ENCODE results near the gene GFOD1. TPM values are rescaled to one million over a fixed set of nuclear protein-coding genes. Genes with fewer than 3 reads are reported as not detected.

GFOD1 gene
- total and polyA plus RNA-seq, 2 of the 4 experiments (the other 2 are of a cell fraction), result 1.8 to 3.4 TPM

- TF ChIP-seq CHD1 (IDR thresholded peaks at IDR 0.05; ENCODE audit: low read depth, low read length), result no peak
- 0 out of 2 replicates have a peak, but pooled peaks have one; percentile 13 for TF ChIP-seq FOS (IDR thresholded peaks at IDR 0.05; ENCODE audit: low read depth, low read length)
- 0 out of 2 replicates have a peak, but pooled peaks have one; percentile 10 for TF ChIP-seq NFE2L2 (IDR thresholded peaks at IDR 0.05; ENCODE audit: low read depth, low read length)
- TF ChIP-seq CEBPB (IDR thresholded peaks at IDR 0.05; ENCODE audit: low read depth, low read length), result peak; percentile 34; the same call in 1 of the 2 replicates
- TF ChIP-seq MAFK (IDR thresholded peaks at IDR 0.05; ENCODE audit: low read depth, low read length), result peak; percentile 35; the same call in 1 of the 2 replicates
- no peak for TF ChIP-seq SMC3 (IDR thresholded peaks at IDR 0.05; ENCODE audit: low read depth, low read length)
- peaks cover 13% of the 10 kb centered on the region for H3K9me1 ChIP-seq (ENCODE audit: insufficient read depth, low read length)
- no peaks in the 10 kb centered on the region for H3K27me3 ChIP-seq (ENCODE audit: control insufficient read depth, insufficient read depth, low read length)
- DNase-seq (peak; percentile 92), ATAC-seq (ENCODE audit: low read depth) (peak; percentile 95)
- no peak overlapping the region for H3K4me2 ChIP-seq (ENCODE audit: low read depth, low read length)
- in situ Hi-C loops (cut with MboI; ENCODE audit: low sequenced_read_pairs), result no loop called here
- H3K36me3 ChIP-seq (ENCODE audit: control insufficient read depth, insufficient read depth, low read length), result peaks cover 1% of the 10 kb centered on the region; the same call in 1 of the 2 replicates
- no peak overlapping the region for H3K4me3 ChIP-seq (ENCODE audit: insufficient read depth, low read depth, low read length)
- dilution Hi-C loops (cut with HindIII; ENCODE audit: low sequenced_read_pairs, unreplicated experiment), result no loop called here
- peak overlapping the region; percentile 66; the same call in 1 of the 2 replicates for H3K56ac ChIP-seq (ENCODE audit: extremely low read depth, insufficient read depth, low read length)
- H3K4me1 ChIP-seq (ENCODE audit: control insufficient read depth, insufficient read depth, low read length), result peaks cover 7% of the 10 kb centered on the region
- H2AK5ac ChIP-seq (ENCODE audit: low read depth, low read length), result no peak overlapping the region; the same call in 1 of the 2 replicates
- intact Hi-C loops (cut with micrococcal nuclease), result loop anchor here (1.0 kb wide), 1 partner anchor 253 kb away; the partner anchor contains the start of gene NOL7
- H2BK20ac ChIP-seq (ENCODE audit: low read depth, low read length), result peak overlapping the region; percentile 94
- BruUV-seq (replicated peaks), result no TSS peak
- H3K9ac ChIP-seq (ENCODE audit: low read depth, low read length), result no peak overlapping the region
- peak overlapping the region; percentile 82 for H3K4ac ChIP-seq (ENCODE audit: low read depth, low read length)
- peak overlapping the region; percentile 85 for H2BK120ac ChIP-seq (ENCODE audit: low read depth, low read length)
- POLR2A ChIA-PET (ENCODE audit: unreplicated experiment), result no interaction called here
- no CpG with 5 or more reads among the region's 5 CpGs for WGBS, 2 experiments (ENCODE audit: extremely low coverage in 2 of 2, insufficient read length in 1 of 2)
- peak overlapping the region; percentile 73 for H3K23ac ChIP-seq (ENCODE audit: low read depth, low read length)
- peak overlapping the region; percentile 32; the same call in 1 of the 2 replicates for H3K18ac ChIP-seq (ENCODE audit: low read depth, low read length)
- H3K14ac ChIP-seq (replicated peaks; ENCODE audit: low read depth, low read length), result peak overlapping the region; percentile 80; the same call in 1 of the 2 replicates
- peak overlapping the region in 1 of 2 experiments; percentile 57; a peak in 3 of 4 replicates for H4K8ac ChIP-seq (ENCODE audit: low read depth in 2 of 2, low read length in 2 of 2)
- peak overlapping the region; percentile 57; the same call in 1 of the 2 replicates for H4K91ac ChIP-seq (ENCODE audit: insufficient read depth, low read depth, low read length)
- H3K79me1 ChIP-seq (ENCODE audit: low read depth in 1 of 2, low read length in 2 of 2), result peaks cover 0 to 9% of the 10 kb centered on the region in 2 experiments; a peak in 2 of 4 replicates
- H2AK9ac ChIP-seq (replicated peaks; ENCODE audit: low read depth, low read length, poor library complexity), result no peak overlapping the region
- H4K5ac ChIP-seq (ENCODE audit: low read depth, low read length), result peak overlapping the region; percentile 2; the same call in 1 of the 2 replicates
- H3K9me3 ChIP-seq (ENCODE audit: control insufficient read depth, insufficient read depth, low read length), result no peaks in the 10 kb centered on the region
- peak overlapping the region; percentile 38; the same call in 1 of the 2 replicates for H3K27ac ChIP-seq (ENCODE audit: insufficient read depth, low read length)
- CTCF ChIA-PET, result interaction anchor here (0.7 kb wide), 1 partner anchor 48 kb away, joined by 4 read pairs; no protein-coding TSS in a partner anchor
- no peaks in the 10 kb centered on the region for H4K20me1 ChIP-seq (ENCODE audit: insufficient read depth, low read length)
- H2AFZ ChIP-seq (replicated peaks; ENCODE audit: low read length, poor library complexity), result peak overlapping the region; percentile 33
- peak overlapping the region; percentile 47 for H2BK5ac ChIP-seq (ENCODE audit: low read depth, low read length, poor library complexity, severe bottlenecking)
- peak overlapping the region; percentile 90; the same call in 2 of the 3 replicates for H2BK15ac ChIP-seq (ENCODE audit: low read depth, low read length)
Observed at GRCh38 chr6:13362412-13362811, 125.0 kb downstream of the GFOD1 start.
